NCI-H1436 (cell line): ENCODE data around the gene MRPL49.
"Not testable (repeated sequence)": the region's sequence is repeated elsewhere in the genome, so short reads cannot be mapped to it uniquely, and the experiment has no call there.

Experiments used
- DNase-seq: peaks from one replicate; lab custom pipeline; 2025; lab: John Stamatoyannopoulos, UW

The MRPL49 gene

DNA sequence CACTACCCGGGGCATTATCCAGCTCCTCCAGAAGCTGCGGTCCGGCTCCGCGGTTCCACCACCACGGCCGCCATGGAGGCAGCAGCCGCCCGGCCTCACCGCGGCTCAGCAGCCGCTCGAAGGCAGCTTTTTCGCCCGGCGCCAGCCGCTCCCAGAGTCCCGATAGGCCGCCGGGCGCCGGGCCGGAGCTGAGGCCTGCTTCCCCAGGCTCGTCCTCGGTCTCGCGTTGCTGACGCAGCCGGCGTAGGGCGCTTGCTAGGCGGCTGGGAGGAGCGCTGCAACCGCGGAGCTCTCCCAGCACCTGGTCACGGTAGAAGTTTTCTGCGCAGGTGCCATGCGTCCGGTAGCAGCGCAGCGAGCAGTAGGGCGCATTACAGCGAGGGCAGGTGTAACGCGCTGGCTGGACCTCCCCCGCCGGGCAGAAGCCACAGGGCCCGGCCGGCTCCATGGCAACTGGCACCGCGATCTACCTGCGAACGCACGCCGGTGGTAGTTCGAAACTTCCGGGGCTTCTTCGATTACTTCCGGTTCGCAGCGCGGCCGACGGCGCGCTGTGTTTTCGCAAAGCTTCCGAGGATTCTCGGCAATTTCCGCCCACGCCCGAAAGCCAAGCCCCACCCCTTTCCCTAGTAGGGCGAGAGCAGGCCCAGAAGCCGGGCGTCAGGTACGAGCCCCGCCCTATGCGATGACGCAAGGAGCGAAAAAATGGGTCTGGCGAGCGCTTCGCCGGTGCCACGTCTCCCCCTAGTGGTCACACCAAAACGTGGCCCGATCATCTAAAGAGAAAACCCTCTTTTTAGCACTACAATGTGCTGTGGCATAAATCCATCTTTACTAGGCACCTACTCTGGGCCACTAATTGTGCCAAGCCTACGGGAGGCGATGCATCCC lies 4.7 kb upstream of the MRPL49 start, which contains the start of gene ZNHIT2:
TSS of gene ZNHIT2 (minus strand) at position 496 of the 891 bp plus-strand sequence. CDS start at position 448, 48 bp downstream.
- peak; percentile 99 for DNase-seq

DNA sequence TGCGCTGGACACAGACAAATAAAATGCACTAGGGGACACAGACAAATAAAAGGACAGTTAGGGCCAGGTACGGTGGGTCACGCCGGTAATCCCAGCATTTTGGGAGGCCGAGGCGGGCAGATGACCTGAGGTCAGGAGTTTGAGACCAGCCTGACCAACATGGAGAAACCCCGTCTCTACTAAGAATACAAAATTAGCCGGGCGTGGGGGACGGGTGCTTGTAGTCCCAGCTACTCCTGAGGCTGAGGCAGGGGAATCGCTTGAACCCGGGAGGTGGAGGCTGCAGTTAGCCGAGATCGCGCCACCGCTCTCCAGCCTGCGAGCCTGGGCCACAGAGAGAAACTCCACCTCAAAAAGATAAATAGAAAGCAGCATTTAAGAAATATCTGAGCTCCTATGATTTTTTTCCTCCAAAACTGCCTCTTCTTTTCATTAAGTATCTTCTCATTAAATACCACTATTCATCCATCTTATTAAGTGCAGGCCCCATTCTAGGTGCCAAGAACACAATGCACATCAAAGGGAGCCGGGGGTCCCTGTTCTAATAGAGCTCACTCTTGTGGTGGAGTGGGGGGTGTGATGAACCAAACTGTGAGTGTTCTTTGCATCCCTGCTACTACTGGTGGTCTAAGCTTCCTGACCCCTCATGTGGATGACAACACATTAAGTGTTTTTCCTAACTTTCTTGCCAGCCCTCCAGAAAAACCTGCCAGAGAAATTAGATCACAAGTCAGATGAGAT lies 3.9 kb upstream of the MRPL49 start:
- no peak for DNase-seq

DNA sequence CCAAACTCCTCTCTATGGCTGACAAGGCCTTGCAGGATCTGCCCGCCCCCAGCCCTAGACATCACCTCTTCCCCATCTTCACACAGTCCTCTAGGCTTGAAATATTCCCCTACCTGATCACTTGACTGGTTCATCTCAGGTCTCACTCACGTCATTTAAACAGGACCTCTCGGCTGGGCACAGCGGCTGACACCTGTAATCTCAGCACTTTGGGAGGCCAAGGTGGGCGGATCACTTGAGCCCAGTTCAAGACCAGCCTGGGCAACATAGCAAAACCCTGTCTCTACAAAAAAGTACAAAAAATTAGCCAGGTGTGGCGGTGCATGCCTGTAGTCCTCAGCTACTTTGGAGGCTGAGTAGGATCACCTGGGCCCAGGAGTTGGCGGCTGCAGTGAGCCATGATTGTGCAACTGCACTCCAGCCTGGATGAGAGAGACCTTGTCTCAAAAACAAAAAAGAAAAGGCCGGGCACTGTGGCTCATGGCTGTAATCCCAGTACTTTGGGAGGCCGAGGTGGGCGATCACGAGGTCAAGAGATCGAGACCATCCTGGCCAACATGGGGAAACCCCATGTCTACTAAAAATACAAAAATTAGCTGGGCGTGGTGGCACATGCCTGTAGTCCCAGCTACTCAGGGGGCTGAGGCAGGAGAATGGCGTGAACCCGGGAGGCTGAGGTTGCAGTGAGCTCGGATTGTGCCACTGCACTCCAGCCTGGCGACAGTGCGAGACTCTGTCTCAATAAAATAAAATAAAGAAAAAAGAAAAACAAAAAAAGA lies 3.0 kb upstream of the MRPL49 start:
- not testable (repeated sequence) for DNase-seq

- no peak for DNase-seq
These were observed 2.5 kb upstream of the MRPL49 start for GRCh38 chr11:65119670-65119995.

GRCh38 chr11:65120831-65121230 lies 1.3 kb upstream of the MRPL49 start:
- no peak for DNase-seq

DNA sequence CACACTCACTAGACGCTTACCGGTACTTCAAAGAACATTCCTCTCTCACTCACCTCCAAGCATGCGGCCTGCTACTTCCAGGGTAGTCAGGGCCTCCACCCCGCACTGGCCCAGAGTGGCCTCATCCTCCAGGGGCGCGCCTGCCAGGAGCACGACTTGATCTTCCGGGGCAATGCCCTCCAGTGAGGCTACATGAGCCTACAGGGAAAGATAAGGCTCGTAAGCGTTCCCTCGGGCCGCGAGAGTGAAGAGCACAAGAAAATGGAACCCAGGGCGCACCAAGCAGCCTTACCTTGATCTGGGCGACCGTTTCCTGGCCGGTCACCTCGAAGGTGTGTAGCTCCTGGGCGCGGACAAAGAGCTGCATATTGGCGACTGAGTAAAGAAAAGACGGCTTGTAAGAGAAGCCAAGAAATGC lies 665 bp upstream of the MRPL49 start:
- DNase-seq: no peak

DNA sequence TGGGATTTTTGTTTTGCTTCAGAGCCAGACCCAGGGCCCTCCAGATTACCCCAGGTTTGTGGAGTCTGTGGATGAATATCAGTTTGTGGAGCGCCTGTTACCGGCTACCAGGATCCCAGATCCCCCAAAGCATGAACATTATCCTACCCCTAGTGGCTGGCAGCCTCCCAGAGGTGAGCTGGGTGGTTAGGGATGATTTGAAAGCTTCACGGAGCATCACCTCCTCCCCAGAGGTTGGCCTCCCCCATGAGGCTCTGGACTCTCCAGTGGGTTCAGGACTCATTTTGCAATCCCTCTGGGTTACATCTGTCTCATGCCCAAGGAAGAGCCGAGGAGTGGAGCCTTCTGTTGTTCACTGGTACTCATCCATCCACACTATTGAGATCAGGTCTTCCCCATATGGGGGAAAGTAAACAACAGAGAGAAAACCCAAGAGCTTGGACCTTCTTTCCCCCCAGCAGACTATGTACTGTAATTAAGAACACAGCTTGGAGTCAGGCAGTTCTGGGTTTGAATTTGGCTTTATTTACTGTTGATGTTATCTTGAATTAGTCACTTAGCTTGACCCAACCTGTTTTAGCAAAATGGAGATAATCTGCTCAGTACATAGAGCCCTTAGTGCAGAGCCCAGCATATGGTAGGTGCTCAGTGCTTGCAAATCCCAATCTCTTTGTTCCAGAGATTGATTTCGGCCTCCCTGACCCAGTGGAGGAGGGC lies 2.5 kb downstream of the MRPL49 start:
- no peak for DNase-seq

- no peak for DNase-seq
These were observed 3.3 kb downstream of the MRPL49 start for GRCh38 chr11:65125197-65126056.

- no peak for DNase-seq
These were observed 4.6 kb downstream of the MRPL49 start for GRCh38 chr11:65126624-65127274.

DNA sequence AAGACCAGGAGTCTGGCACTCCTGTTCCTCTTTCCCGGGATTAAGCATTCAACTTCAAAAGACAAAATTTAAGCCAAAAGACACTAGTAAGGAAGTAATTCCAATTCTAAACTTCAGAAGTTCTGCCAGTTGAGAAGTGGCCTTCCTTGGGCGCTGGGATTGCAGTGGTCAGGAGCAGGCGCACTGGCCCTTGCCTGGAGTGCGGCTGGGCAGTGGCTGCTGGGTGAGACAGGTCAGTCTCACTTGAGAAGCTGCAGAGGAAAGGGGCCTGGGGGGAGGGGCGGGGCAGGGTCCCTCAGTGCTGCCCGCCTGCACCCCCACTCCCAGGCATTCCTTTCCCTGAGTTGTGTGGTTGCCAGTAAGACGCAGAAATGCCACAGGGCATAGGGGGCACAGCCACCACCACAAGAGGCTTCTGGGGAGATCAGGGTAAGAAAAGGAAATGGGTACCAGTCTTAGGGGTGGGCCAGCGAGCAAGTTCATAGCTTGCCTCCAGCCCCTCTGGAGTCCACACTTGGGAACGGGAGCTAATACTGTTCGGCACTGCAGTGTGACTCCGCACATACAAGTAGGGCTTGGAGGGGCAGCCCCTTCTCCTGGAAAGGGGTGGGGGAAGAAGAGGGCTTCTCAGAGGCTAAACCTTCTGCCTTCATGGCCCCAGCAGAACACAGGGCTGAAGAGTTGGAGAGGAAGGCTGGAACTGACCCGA lies 5.5 kb downstream of the MRPL49 start:
- DNase-seq: no peak

DNA sequence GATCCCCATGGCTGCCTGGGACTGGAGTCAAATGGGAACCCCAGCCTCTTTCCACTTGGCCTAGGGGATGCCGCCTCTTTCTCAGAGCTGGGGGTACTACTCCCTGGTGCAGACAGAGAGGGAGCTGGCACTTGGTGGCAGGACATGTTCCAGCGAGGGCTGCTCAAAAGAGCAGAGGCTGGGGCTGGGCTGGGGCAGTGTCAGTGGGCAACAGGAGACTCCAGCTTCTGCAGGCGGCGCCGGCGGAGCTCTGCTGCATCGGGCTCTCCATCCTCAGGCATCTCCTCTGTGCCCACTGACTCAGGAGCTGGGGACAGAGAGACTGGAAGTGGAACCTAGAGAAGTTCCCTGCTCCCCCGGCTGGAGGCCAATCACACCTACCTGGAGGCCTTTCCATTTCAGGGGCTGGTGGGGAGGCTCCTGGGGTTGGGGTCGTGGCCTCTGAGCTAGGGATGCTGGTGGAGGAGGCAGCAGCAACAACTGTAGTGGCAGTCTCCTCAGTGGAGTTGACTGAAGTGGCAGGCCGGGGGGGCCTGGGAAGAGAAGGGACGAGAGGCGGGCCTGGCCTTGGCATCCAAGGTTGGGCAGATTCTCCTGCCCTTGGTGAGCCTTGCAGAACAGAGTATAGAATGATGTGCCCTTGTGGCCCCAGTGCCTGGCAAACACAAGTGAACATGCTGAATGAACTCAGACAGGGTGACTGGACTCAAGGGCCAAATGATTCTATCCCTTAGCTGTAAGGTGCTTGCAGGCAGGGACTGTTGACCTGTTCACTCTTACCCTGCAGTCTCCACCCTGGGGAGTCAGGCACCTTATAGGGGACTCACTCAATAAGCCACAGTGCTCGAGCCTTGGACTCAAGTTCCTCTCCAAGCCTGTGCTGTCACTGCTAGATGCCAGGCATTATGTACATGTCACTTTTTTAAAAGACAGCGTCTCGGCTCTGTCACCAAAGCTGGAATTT lies 6.3 kb downstream of the MRPL49 start:
- DNase-seq: no peak

- no peak for DNase-seq
These were observed 7.7 kb downstream of the MRPL49 start for GRCh38 chr11:65129649-65130441.

DNA sequence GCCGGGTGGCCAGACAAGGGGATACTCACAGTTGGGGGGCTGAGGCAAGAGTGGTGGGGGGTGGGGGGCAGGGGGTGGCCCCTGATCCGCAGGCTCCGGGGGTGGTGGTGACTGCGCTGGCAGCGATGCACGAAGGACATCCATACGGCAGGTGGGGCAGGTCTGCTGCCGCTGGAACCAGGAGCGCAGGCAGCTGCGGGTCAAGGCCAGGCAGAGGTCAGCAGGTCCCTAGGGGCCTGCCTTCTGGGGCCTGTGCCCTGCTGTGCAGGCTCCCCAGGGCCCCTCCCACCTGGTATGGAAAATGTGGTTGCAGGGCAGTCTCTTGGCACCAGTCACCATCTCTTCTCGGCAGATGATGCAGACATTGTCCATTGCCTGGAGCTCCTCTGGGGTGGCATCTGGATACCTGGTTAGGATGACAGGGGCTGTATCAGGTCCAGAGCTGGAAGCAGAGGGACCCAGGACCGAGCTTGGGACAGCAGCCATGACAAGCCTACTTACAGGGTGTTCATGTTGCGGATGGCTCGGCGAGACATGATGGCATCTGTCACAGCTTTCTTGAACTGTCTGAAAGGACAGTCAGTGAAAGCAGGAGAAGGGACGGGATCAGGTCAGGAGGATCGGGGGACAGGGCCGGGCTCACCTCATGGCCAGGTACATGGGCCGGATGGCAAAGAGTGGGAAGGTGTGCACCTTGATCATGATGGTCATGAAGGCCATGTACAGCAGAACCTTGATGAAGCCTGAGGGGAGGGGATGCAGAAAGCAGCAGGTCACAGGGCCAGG lies 8.7 kb downstream of the MRPL49 start:
- no peak for DNase-seq

DNA sequence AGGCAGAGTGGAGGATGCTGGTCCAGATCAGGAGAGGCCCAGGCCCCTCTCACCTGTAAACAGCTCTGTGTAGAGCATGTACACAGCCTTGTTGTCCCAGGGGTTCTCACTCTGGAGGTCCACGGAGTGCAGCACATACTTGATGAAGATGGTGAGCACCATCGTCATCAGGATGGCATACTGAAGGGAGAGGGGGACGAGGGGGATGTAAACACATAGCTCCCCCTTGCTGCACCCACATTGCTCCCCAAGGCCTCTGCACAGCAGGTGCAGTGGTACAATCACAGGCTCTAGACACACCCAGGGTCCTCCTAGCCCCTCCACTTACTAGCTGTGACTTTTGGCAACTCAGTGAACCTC lies 9.3 kb downstream of the MRPL49 start:
- DNase-seq: no peak

- no peak for DNase-seq
These were observed 9.7 kb downstream of the MRPL49 start for GRCh38 chr11:65131895-65132237.

DNA sequence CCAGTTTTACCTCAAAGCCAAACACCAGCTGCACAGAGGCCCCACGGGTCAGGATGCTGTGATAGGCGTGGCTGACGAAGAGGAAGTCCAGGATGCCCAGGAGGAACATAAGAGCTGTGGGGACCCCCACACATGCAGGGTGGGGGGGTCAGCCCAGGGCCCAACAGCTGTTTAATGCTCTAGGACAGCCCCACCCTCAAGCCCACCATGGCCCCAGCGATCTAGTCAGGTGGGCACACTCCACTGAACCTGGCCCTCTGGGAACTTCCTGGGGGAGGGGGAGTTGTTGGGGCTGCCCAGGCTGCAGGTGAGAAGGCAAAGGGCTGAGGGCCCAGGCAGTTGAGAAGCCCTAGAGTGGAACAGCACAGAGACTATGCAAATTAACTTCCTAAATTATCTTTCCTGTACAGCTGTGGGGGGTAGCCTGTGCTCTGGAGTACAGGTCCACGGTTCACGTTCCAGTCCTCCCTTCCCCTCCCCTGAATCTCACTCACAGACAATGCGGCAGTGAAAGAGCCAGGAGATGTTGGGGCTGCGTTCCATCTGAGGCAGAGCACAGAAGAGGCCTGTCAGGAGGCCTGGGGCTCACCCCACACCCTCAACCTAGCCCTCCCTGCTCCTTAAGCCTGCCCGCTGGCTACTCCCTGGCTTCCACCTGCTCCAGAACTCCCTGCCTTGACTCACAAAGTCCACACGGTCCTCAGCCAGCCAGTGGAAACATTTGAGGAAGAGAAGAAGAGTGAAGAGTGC lies 10.3 kb downstream of the MRPL49 start:
- no peak for DNase-seq
